OCI-LY3 (cell line): ENCODE results near the gene PRR14.
"Not testable (repeated sequence)": the region's sequence is repeated elsewhere in the genome, so short reads cannot be mapped to it uniquely, and the experiment has no call there.

ENCODE experiments used
- H2AFZ ChIP-seq: fragments of 200-600, 300-600 bp; shearing (Covaris generic); 2 replicates; pipeline ENCODE4 v1.6.0; 2014; ENCODE audit warnings: antibody characterized with exemption, low read depth, low read length
- H3K27ac ChIP-seq: fragments of 200-600, 300-600 bp; sonication (generic); 2 replicates; pipeline ENCODE4 v1.5.1; 2014; ENCODE audit warnings: mild to moderate bottlenecking, low read length, moderate library complexity, mixed read lengths
- H3K27me3 ChIP-seq: fragments of 200-600, 300-600 bp; sonication (generic); 2 replicates; pipeline ENCODE4 v1.6.1; 2014; ENCODE audit warnings: low read depth, low read length, mixed read lengths
- H3K36me3 ChIP-seq: fragments of 200-600, 300-600 bp; sonication (generic); replicated peaks from 2 replicates; pipeline ENCODE3; 2014; ENCODE audit warnings: low read depth, low read length, mixed read lengths
- H3K4me1 ChIP-seq: fragments of 300-600, 200-600 bp; sonication (generic); 2 replicates; pipeline ENCODE4 v1.6.1; 2014; ENCODE audit warnings: low read length, mixed read lengths
- H3K4me2 ChIP-seq: fragments of 200-600, 300-600 bp; sonication (generic); 2 replicates; pipeline ENCODE4 v1.6.1; 2014; ENCODE audit warnings: low read length, mixed read lengths
- H3K4me3 ChIP-seq: fragments of 300-600, 200-600 bp; sonication (generic); 2 replicates; pipeline ENCODE4 v1.5.1; 2014; ENCODE audit warnings: antibody characterized with exemption, mild to moderate bottlenecking, low read length, moderate library complexity
- H3K79me2 ChIP-seq: fragments of 300-600, 200-600 bp; shearing (Covaris generic); 2 replicates; pipeline ENCODE4 v1.6.1; 2014; ENCODE audit warnings: mild to moderate bottlenecking, low read length, mixed read lengths
- H3K9ac ChIP-seq: fragments of 300-600, 200-600 bp; shearing (Covaris generic); 2 replicates; pipeline ENCODE4 v1.6.0; 2014; ENCODE audit warnings: mild to moderate bottlenecking, low read length, moderate library complexity
- H3K9me3 ChIP-seq: fragments of 200-600, 300-600 bp; shearing (Covaris generic); 2 replicates; pipeline ENCODE4 v1.6.1; 2014; ENCODE audit warnings: low read length, mixed read lengths; ENCODE audit not compliant: insufficient read depth
- H4K20me1 ChIP-seq: fragments of 200-600, 300-600 bp; sonication (generic); 2 replicates; pipeline ENCODE4 v1.6.1; 2016; ENCODE audit warnings: low read length, mixed read lengths; ENCODE audit not compliant: insufficient read depth
- CTCF ChIP-seq: fragments of 200-600, 300-600 bp; sonication (generic); IDR thresholded peaks from 2 replicates; pipeline ENCODE4 v1.5.1; 2014; ENCODE audit warnings: antibody characterized with exemption, low read length, low read depth
- EZH2phosphoT487 ChIP-seq: fragments of 200-600 bp; shearing (Covaris generic); IDR thresholded peaks from 2 replicates; pipeline ENCODE4 v1.6.1; 2018; ENCODE audit warnings: antibody characterized with exemption, mixed run types, low read depth

Gene PRR14

GRCh38 chr16:30626236-30626635 lies 24.5 kb upstream of the PRR14 start:
- H2AFZ ChIP-seq, result no peak overlapping the region
- H3K79me2 ChIP-seq, result no peaks in the 10 kb centered on the region
- no peak overlapping the region for H3K4me2 ChIP-seq
- H3K9me3 ChIP-seq, result no peaks in the 10 kb centered on the region
- no peak overlapping the region for H3K9ac ChIP-seq
- H4K20me1 ChIP-seq, result no peaks in the 10 kb centered on the region
- H3K4me1 ChIP-seq, result peaks cover 10% of the 10 kb centered on the region
- no peak overlapping the region for H3K27ac ChIP-seq
- TF ChIP-seq CTCF (no peak), EZH2phosphoT487 (no peak)
- H3K4me3 ChIP-seq, result no peak overlapping the region
- peaks cover 10% of the 10 kb centered on the region; the same call in 1 of the 2 replicates for H3K27me3 ChIP-seq
- no peaks in the 10 kb centered on the region for H3K36me3 ChIP-seq

GRCh38 chr16:30628628-30629540 lies 21.9 kb upstream of the PRR14 start:
- Histone ChIP-seq H2AFZ (peak overlapping the region; percentile 96), H3K9ac (peak overlapping the region; percentile 54), H3K79me2 (no peaks in the 10 kb centered on the region), H3K27me3 (no peaks in the 10 kb centered on the region), H4K20me1 (no peaks in the 10 kb centered on the region), H3K36me3 (no peaks in the 10 kb centered on the region), H3K4me1 (peaks cover 15% of the 10 kb centered on the region), H3K27ac (no peak overlapping the region), H3K4me2 (peak overlapping the region; percentile 81), H3K9me3 (no peaks in the 10 kb centered on the region), H3K4me3 (peak overlapping the region; percentile 76)
- no peak for TF ChIP-seq EZH2phosphoT487
- TF ChIP-seq CTCF, result peak; percentile 91

- H2AFZ ChIP-seq, result not testable (repeated sequence)
These were observed 18.3 kb upstream of the PRR14 start for GRCh38 chr16:30632454-30632853.

GRCh38 chr16:30633526-30633925 lies 17.2 kb upstream of the PRR14 start:
- Histone ChIP-seq H4K20me1 (no peaks in the 10 kb centered on the region), H3K79me2 (peaks cover 14% of the 10 kb centered on the region), H3K27ac (peak overlapping the region; percentile 76), H3K4me1 (peaks cover 18% of the 10 kb centered on the region), H3K4me2 (peak overlapping the region; percentile 79), H3K9ac (peak overlapping the region; percentile 80), H3K4me3 (peak overlapping the region; percentile 95), H3K27me3 (no peaks in the 10 kb centered on the region), H3K9me3 (no peaks in the 10 kb centered on the region), H3K36me3 (no peaks in the 10 kb centered on the region), H2AFZ (no peak overlapping the region; the same call in 1 of the 2 replicates)
- no peak for TF ChIP-seq EZH2phosphoT487
- no peak for TF ChIP-seq CTCF

More at GRCh38 chr16:30632454-30632853, 18.3 kb upstream of the PRR14 start:
- H3K4me2 ChIP-seq, H3K9ac ChIP-seq, H3K4me3 ChIP-seq, H3K36me3 ChIP-seq, H4K20me1 ChIP-seq, H3K27ac ChIP-seq, H3K27me3 ChIP-seq, H3K9me3 ChIP-seq: not testable (repeated sequence)
- Histone ChIP-seq H3K4me1 (peaks cover 20% of the 10 kb centered on the region), H3K79me2 (peaks cover 14% of the 10 kb centered on the region)
